ENCODE data around the gene CES5A. TPM values are rescaled to one million over a fixed set of nuclear protein-coding genes. Genes with fewer than 3 reads are reported as not detected.

The CES5A gene
- not detected for polyA plus RNA-seq (2012; ENCODE audit: insufficient read length, low read depth)

- TF ChIP-seq POLR2AphosphoS5 (IDR thresholded peaks at IDR 0.05; ENCODE audit: low read depth, low read length) (no peak), REST (IDR thresholded peaks at IDR 0.05; ENCODE audit: insufficient read depth in 1 of 2, low read depth in 2 of 2, low read length in 2 of 2) (no peak), FOXP2 (optimal IDR thresholded peaks at IDR 0.05; ENCODE audit: borderline replicate concordance, extremely low read depth, extremely low read length, insufficient read depth) (no peak), SIN3A (IDR thresholded peaks at IDR 0.05; ENCODE audit: borderline replicate concordance, insufficient read depth, low read length) (no peak)
Measured at GRCh38 chr16:55875273-55875672, at the start of gene CES5A. Gene CES5A, minus strand, starts transcription at chr16:55875373. Its CDS starts 152 bp downstream, at chr16:55875221.

GRCh38 chr16:55922662-55923061 lies 47.5 kb upstream of the CES5A start:
- TF ChIP-seq POLR2AphosphoS5 (IDR thresholded peaks at IDR 0.05; ENCODE audit: low read depth, low read length) (no peak), TAF1 (IDR thresholded peaks at IDR 0.05; ENCODE audit: borderline replicate concordance, insufficient read depth, low read length) (no peak), FOXP2 (optimal IDR thresholded peaks at IDR 0.05; ENCODE audit: borderline replicate concordance, extremely low read depth, extremely low read length, insufficient read depth) (no peak), SIN3A (IDR thresholded peaks at IDR 0.05; ENCODE audit: borderline replicate concordance, insufficient read depth, low read length) (no peak), REST (IDR thresholded peaks at IDR 0.05; ENCODE audit: insufficient read depth in 1 of 2, low read depth in 2 of 2, low read length in 2 of 2) (no peak)

- no peak for TF ChIP-seq REST (IDR thresholded peaks at IDR 0.05; ENCODE audit: insufficient read depth in 1 of 2, low read depth in 2 of 2, low read length in 2 of 2)
Measured at GRCh38 chr16:55917373-55918160, 42.4 kb upstream of the CES5A start.

GRCh38 chr16:55915096-55915827 lies 40.1 kb upstream of the CES5A start:
- TF ChIP-seq SIN3A (IDR thresholded peaks at IDR 0.05; ENCODE audit: borderline replicate concordance, insufficient read depth, low read length) = no peak
- TF ChIP-seq POLR2AphosphoS5 (IDR thresholded peaks at IDR 0.05; ENCODE audit: low read depth, low read length) = no peak
- no peak for TF ChIP-seq REST (IDR thresholded peaks at IDR 0.05; ENCODE audit: insufficient read depth in 1 of 2, low read depth in 2 of 2, low read length in 2 of 2)
- TF ChIP-seq FOXP2 (optimal IDR thresholded peaks at IDR 0.05; ENCODE audit: borderline replicate concordance, extremely low read depth, extremely low read length, insufficient read depth) = no peak
- no peak for TF ChIP-seq TAF1 (IDR thresholded peaks at IDR 0.05; ENCODE audit: borderline replicate concordance, insufficient read depth, low read length)
